ENCODE data around the gene PTPRD. TPM values are rescaled to one million over a fixed set of nuclear protein-coding genes. Genes with fewer than 3 reads are reported as not detected.

PTPRD gene
- total and polyA plus RNA-seq, 2 experiments from 2014 or later, result 11.5 to 58.0 TPM

- TF ChIP-seq CTCF (conservative IDR thresholded peaks at IDR 0.05; ENCODE audit: low read depth in 2 of 2) (no peak), POLR2AphosphoS5 (IDR thresholded peaks at IDR 0.05; ENCODE audit: low read depth) (no peak), ETS1 (IDR thresholded peaks at IDR 0.05) (no peak), ZNF462 (CRISPR knock-in tag; IDR thresholded peaks at IDR 0.05) (peak; percentile 51; the same call in 1 of the 2 replicates), CREB1 (CRISPR knock-in tag; IDR thresholded peaks at IDR 0.05; ENCODE audit: low read depth) (peak; percentile 10; the same call in 1 of the 2 replicates), ZNF114 (CRISPR knock-in tag; IDR thresholded peaks at IDR 0.05) (peak; percentile 97)
- TF ChIP-seq, protein P1, sequence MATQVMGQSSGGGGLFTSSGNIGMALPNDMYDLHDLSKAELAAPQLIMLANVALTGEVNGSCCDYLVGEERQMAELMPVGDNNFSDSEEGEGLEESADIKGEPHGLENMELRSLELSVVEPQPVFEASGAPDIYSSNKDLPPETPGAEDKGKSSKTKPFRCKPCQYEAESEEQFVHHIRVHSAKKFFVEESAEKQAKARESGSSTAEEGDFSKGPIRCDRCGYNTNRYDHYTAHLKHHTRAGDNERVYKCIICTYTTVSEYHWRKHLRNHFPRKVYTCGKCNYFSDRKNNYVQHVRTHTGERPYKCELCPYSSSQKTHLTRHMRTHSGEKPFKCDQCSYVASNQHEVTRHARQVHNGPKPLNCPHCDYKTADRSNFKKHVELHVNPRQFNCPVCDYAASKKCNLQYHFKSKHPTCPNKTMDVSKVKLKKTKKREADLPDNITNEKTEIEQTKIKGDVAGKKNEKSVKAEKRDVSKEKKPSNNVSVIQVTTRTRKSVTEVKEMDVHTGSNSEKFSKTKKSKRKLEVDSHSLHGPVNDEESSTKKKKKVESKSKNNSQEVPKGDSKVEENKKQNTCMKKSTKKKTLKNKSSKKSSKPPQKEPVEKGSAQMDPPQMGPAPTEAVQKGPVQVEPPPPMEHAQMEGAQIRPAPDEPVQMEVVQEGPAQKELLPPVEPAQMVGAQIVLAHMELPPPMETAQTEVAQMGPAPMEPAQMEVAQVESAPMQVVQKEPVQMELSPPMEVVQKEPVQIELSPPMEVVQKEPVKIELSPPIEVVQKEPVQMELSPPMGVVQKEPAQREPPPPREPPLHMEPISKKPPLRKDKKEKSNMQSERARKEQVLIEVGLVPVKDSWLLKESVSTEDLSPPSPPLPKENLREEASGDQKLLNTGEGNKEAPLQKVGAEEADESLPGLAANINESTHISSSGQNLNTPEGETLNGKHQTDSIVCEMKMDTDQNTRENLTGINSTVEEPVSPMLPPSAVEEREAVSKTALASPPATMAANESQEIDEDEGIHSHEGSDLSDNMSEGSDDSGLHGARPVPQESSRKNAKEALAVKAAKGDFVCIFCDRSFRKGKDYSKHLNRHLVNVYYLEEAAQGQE (IDR thresholded peaks at IDR 0.05; ENCODE audit: unreplicated experiment), result no peak
- ATAC-seq (peak; percentile 52), DNase-seq (ENCODE audit: low spot score) (peak; percentile 66)
- Histone ChIP-seq H3K27me3 (ENCODE audit: insufficient read depth) (no peaks in the 10 kb centered on the region), H3K36me3 (ENCODE audit: insufficient read depth) (no peaks in the 10 kb centered on the region), H3K79me2 (replicated peaks; ENCODE audit: insufficient read depth) (peaks cover 13% of the 10 kb centered on the region; the same call in 1 of the 2 replicates), H3K27ac (ENCODE audit: low read depth) (no peak overlapping the region), H3K4me2 (peak overlapping the region; percentile 28; the same call in 1 of the 2 replicates), H3K9me2 (ENCODE audit: insufficient read depth) (0 out of 2 replicates have a peak, but pooled peaks cover 3% of the 10 kb centered on the region), H3F3A (replicated peaks; ENCODE audit: low read depth) (no peaks in the 10 kb centered on the region), H4K20me1 (replicated peaks; ENCODE audit: insufficient read depth) (no peaks in the 10 kb centered on the region), H3K4me1 (ENCODE audit: insufficient read depth) (peaks cover 24% of the 10 kb centered on the region; the same call in 1 of the 2 replicates), H2AFZ (no peak overlapping the region), H3K4me3 (no peak overlapping the region)
- Mint-ChIP-seq H3K4me1 (peaks cover 45% of the 10 kb centered on the region), H3K9me3 (no peaks in the 10 kb centered on the region; the same call in 2 of the 3 replicates), H3K27ac (peak overlapping the region; percentile 90), H3K27me3 (ENCODE audit: insufficient read depth, low read depth, poor library complexity) (no peaks in the 10 kb centered on the region), H3K4me3 (no peak overlapping the region; the same call in 2 of the 3 replicates), H3K36me3 (ENCODE audit: low read depth) (no peaks in the 10 kb centered on the region)
Observed at GRCh38 chr9:8825585-8826147, 1787.1 kb downstream of the PTPRD start.
